Measurements from ENCODE around the gene MAPK9.
A peak's percentile ranks its signal among the peaks of the same experiment; 100 is the strongest.

Gene MAPK9

GRCh38 chr5:180315762-180316212, 23.9 kb upstream of the MAPK9 start:
- Histone ChIP-seq H3K4me3 (ENCODE audit: control insufficient read depth in 1 of 7, extremely low read depth in 1 of 7, insufficient read depth in 4 of 7, low read depth in 2 of 7, low read length in 6 of 7) (no peak overlapping the region), H3K36me3 (ENCODE audit: control insufficient read depth in 4 of 4, insufficient read depth in 4 of 4, low read length in 3 of 4) (no peaks in the 10 kb centered on the region), H3K9me3 (ENCODE audit: control extremely low read depth in 1 of 5, control insufficient read depth in 4 of 5, insufficient read depth in 2 of 5, low read depth in 1 of 5, low read length in 4 of 5) (no peaks in the 10 kb centered on the region), H3K4me1 (ENCODE audit: control extremely low read depth in 1 of 4, control insufficient read depth in 4 of 4, insufficient read depth in 4 of 4, low read length in 3 of 4) (peaks cover 0 to 5% (median 0%) of the 10 kb centered on the region in 4 experiments), H3K27ac (ENCODE audit: insufficient read depth in 1 of 2, low read depth in 1 of 2, low read length in 2 of 2, poor library complexity in 1 of 2, severe bottlenecking in 2 of 2) (no peak overlapping the region), H3K27me3 (replicated peaks in 2 of 5; ENCODE audit: control insufficient read depth in 4 of 5, insufficient read depth in 5 of 5, low read length in 4 of 5) (no peaks in the 10 kb centered on the region)
- CTCF ChIA-PET, result interaction anchor here (0.6 to 7.0 kb wide), 14 partner anchors 9 to 325 kb away, joined by 3 to 116 read pairs (median 8); partner anchors contain the start of gene MAPK9
- 71% methylated on average over 8 of the region's 9 CpGs for WGBS (ENCODE audit: insufficient coverage)
- DNase-seq, result peak; percentile 63 to 83 (median 75)
- POLR2A ChIA-PET, result no interaction called here

- CTCF ChIA-PET, result interaction anchor here (0.6 to 7.0 kb wide), 10 partner anchors 8 to 189 kb away, joined by 3 to 116 read pairs (median 6); partner anchors contain the start of gene MAPK9
- DNase-seq, result peak; percentile 24 to 95 (median 93)
- peak overlapping the region in 3 of 7 experiments; percentile 31 to 60 (median 52) for H3K4me3 ChIP-seq (ENCODE audit: control insufficient read depth in 1 of 7, extremely low read depth in 1 of 7, insufficient read depth in 4 of 7, low read depth in 2 of 7, low read length in 6 of 7)
- POLR2A ChIA-PET, result interaction anchor here (0.7 to 1.0 kb wide), 2 partner anchors 18 to 306 kb away, joined by 3 to 4 read pairs; no protein-coding TSS in a partner anchor
- H3K36me3 ChIP-seq (ENCODE audit: control insufficient read depth in 4 of 4, insufficient read depth in 4 of 4, low read length in 3 of 4), result no peaks in the 10 kb centered on the region
- H3K4me1 ChIP-seq (ENCODE audit: control extremely low read depth in 1 of 4, control insufficient read depth in 4 of 4, insufficient read depth in 4 of 4, low read length in 3 of 4), result peaks cover 0 to 5% (median 0%) of the 10 kb centered on the region in 4 experiments
- H3K27ac ChIP-seq (ENCODE audit: insufficient read depth in 1 of 2, low read depth in 1 of 2, low read length in 2 of 2, poor library complexity in 1 of 2, severe bottlenecking in 2 of 2), result no peak overlapping the region
- 20% methylated on average over 41 of the region's 50 CpGs for WGBS (ENCODE audit: insufficient coverage)
- H3K9me3 ChIP-seq (ENCODE audit: control extremely low read depth in 1 of 5, control insufficient read depth in 4 of 5, insufficient read depth in 2 of 5, low read depth in 1 of 5, low read length in 4 of 5), result no peaks in the 10 kb centered on the region
- H3K27me3 ChIP-seq (replicated peaks in 2 of 5; ENCODE audit: control insufficient read depth in 4 of 5, insufficient read depth in 5 of 5, low read length in 4 of 5), result no peaks in the 10 kb centered on the region
Observed at GRCh38 chr5:180313677-180314505, 22.0 kb upstream of the MAPK9 start.

- CTCF ChIA-PET, result interaction anchor here (3.4 kb wide), 1 partner anchor 17 kb away, joined by 16 read pairs; no protein-coding TSS in a partner anchor
- H3K9me3 ChIP-seq (ENCODE audit: control extremely low read depth in 1 of 5, control insufficient read depth in 4 of 5, insufficient read depth in 2 of 5, low read depth in 1 of 5, low read length in 4 of 5), result no peaks in the 10 kb centered on the region
- no peak overlapping the region for H3K27ac ChIP-seq (ENCODE audit: insufficient read depth in 1 of 2, low read depth in 1 of 2, low read length in 2 of 2, poor library complexity in 1 of 2, severe bottlenecking in 2 of 2)
Observed at GRCh38 chr5:180311216-180311615, 19.3 kb upstream of the MAPK9 start.

GRCh38 chr5:180306796-180307195, 14.9 kb upstream of the MAPK9 start:
- ChIA-PET CTCF (interaction anchor here (3.0 to 4.3 kb wide), 2 partner anchors 9 to 12 kb away, joined by 10 to 26 read pairs; no protein-coding TSS in a partner anchor), POLR2A (no interaction called here)
- H3K9me3 ChIP-seq (ENCODE audit: control extremely low read depth in 1 of 5, control insufficient read depth in 4 of 5, insufficient read depth in 2 of 5, low read depth in 1 of 5, low read length in 4 of 5), result no peaks in the 10 kb centered on the region
- WGBS (ENCODE audit: insufficient coverage), result 100% methylated on average over 8 of the region's 8 CpGs
- no peak overlapping the region for H3K4me3 ChIP-seq (ENCODE audit: control insufficient read depth in 1 of 7, extremely low read depth in 1 of 7, insufficient read depth in 4 of 7, low read depth in 2 of 7, low read length in 6 of 7)
- no peak overlapping the region for H3K27ac ChIP-seq (ENCODE audit: insufficient read depth in 1 of 2, low read depth in 1 of 2, low read length in 2 of 2, poor library complexity in 1 of 2, severe bottlenecking in 2 of 2)
- DNase-seq, result no peak
- no peaks in the 10 kb centered on the region for H3K27me3 ChIP-seq (replicated peaks in 2 of 5; ENCODE audit: control insufficient read depth in 4 of 5, insufficient read depth in 5 of 5, low read length in 4 of 5)
- H3K36me3 ChIP-seq (ENCODE audit: control insufficient read depth in 4 of 4, insufficient read depth in 4 of 4, low read length in 3 of 4), result no peaks in the 10 kb centered on the region
- H3K4me1 ChIP-seq (ENCODE audit: control extremely low read depth in 1 of 4, control insufficient read depth in 4 of 4, insufficient read depth in 4 of 4, low read length in 3 of 4), result no peaks in the 10 kb centered on the region

More at GRCh38 chr5:180311216-180311615, 19.3 kb upstream of the MAPK9 start:
- DNase-seq, result no peak
- Histone ChIP-seq H3K4me1 (ENCODE audit: control extremely low read depth in 1 of 4, control insufficient read depth in 4 of 4, insufficient read depth in 4 of 4, low read length in 3 of 4) (peaks cover 0 to 5% (median 0%) of the 10 kb centered on the region in 4 experiments), H3K4me3 (ENCODE audit: control insufficient read depth in 1 of 7, extremely low read depth in 1 of 7, insufficient read depth in 4 of 7, low read depth in 2 of 7, low read length in 6 of 7) (no peak overlapping the region), H3K36me3 (ENCODE audit: control insufficient read depth in 4 of 4, insufficient read depth in 4 of 4, low read length in 3 of 4) (no peaks in the 10 kb centered on the region), H3K27me3 (replicated peaks in 2 of 5; ENCODE audit: control insufficient read depth in 4 of 5, insufficient read depth in 5 of 5, low read length in 4 of 5) (no peaks in the 10 kb centered on the region)
- POLR2A ChIA-PET, result no interaction called here
- 96% methylated on average over 10 of the region's 11 CpGs for WGBS (ENCODE audit: insufficient coverage)

- Histone ChIP-seq H3K4me1 (ENCODE audit: control extremely low read depth in 1 of 4, control insufficient read depth in 4 of 4, insufficient read depth in 4 of 4, low read length in 3 of 4) (no peaks in the 10 kb centered on the region), H3K9me3 (ENCODE audit: control extremely low read depth in 1 of 5, control insufficient read depth in 4 of 5, insufficient read depth in 2 of 5, low read depth in 1 of 5, low read length in 4 of 5) (no peaks in the 10 kb centered on the region), H3K4me3 (ENCODE audit: control insufficient read depth in 1 of 7, extremely low read depth in 1 of 7, insufficient read depth in 4 of 7, low read depth in 2 of 7, low read length in 6 of 7) (no peak overlapping the region), H3K36me3 (ENCODE audit: control insufficient read depth in 4 of 4, insufficient read depth in 4 of 4, low read length in 3 of 4) (no peaks in the 10 kb centered on the region), H3K27ac (ENCODE audit: insufficient read depth in 1 of 2, low read depth in 1 of 2, low read length in 2 of 2, poor library complexity in 1 of 2, severe bottlenecking in 2 of 2) (no peak overlapping the region), H3K27me3 (replicated peaks in 2 of 5; ENCODE audit: control insufficient read depth in 4 of 5, insufficient read depth in 5 of 5, low read length in 4 of 5) (peaks cover 0 to 3% (median 0%) of the 10 kb centered on the region in 5 experiments)
- POLR2A ChIA-PET, result no interaction called here
- WGBS (ENCODE audit: insufficient coverage), result 94% methylated on average over 12 of the region's 12 CpGs
- DNase-seq, result no peak
- CTCF ChIA-PET, result interaction anchor here (0.7 to 4.3 kb wide), 3 partner anchors 9 to 11 kb away, joined by 3 to 26 read pairs (median 10); no protein-coding TSS in a partner anchor
Observed at GRCh38 chr5:180305481-180305880, 13.6 kb upstream of the MAPK9 start.

GRCh38 chr5:180304431-180305375, 12.8 kb upstream of the MAPK9 start:
- ChIA-PET POLR2A (no interaction called here), CTCF (interaction anchor here (0.9 to 4.3 kb wide), 4 partner anchors 10 to 24 kb away, joined by 3 to 26 read pairs (median 8); no protein-coding TSS in a partner anchor)
- Histone ChIP-seq H3K4me3 (ENCODE audit: control insufficient read depth in 1 of 7, extremely low read depth in 1 of 7, insufficient read depth in 4 of 7, low read depth in 2 of 7, low read length in 6 of 7) (no peak overlapping the region), H3K9me3 (ENCODE audit: control extremely low read depth in 1 of 5, control insufficient read depth in 4 of 5, insufficient read depth in 2 of 5, low read depth in 1 of 5, low read length in 4 of 5) (no peaks in the 10 kb centered on the region), H3K27me3 (replicated peaks in 2 of 5; ENCODE audit: control insufficient read depth in 4 of 5, insufficient read depth in 5 of 5, low read length in 4 of 5) (peaks cover 0 to 3% (median 0%) of the 10 kb centered on the region in 5 experiments), H3K4me1 (ENCODE audit: control extremely low read depth in 1 of 4, control insufficient read depth in 4 of 4, insufficient read depth in 4 of 4, low read length in 3 of 4) (no peaks in the 10 kb centered on the region), H3K27ac (ENCODE audit: insufficient read depth in 1 of 2, low read depth in 1 of 2, low read length in 2 of 2, poor library complexity in 1 of 2, severe bottlenecking in 2 of 2) (no peak overlapping the region), H3K36me3 (ENCODE audit: control insufficient read depth in 4 of 4, insufficient read depth in 4 of 4, low read length in 3 of 4) (no peaks in the 10 kb centered on the region)
- no peak for DNase-seq
- WGBS (ENCODE audit: insufficient coverage), result over 99% methylated on average over 16 of the region's 18 CpGs
